ENCODE data around the gene FGFR2. TPM values are rescaled to one million over a fixed set of nuclear protein-coding genes. Genes with fewer than 3 reads are reported as not detected.

The FGFR2 gene
- total RNA-seq, 2 donors from 2014 or later: 56.0 to 78.1 TPM

GRCh38 chr10:121573538-121573941 lies 24.7 kb downstream of the FGFR2 start:
- intact Hi-C loops (cut with DNase I): no loop called here
- Histone ChIP-seq H3K4me1 (peaks cover 35% of the 10 kb centered on the region), H3K27ac (no peak overlapping the region), H3K9me3 (no peaks in the 10 kb centered on the region), H3K27me3 (no peaks in the 10 kb centered on the region), H3K4me3 (no peak overlapping the region), H3K36me3 (replicated peaks in 1 of 2; ENCODE audit: insufficient read depth in 1 of 2, low read depth in 2 of 2) (no peaks in the 10 kb centered on the region)
- no peak for DNase-seq
- 60 to 66% methylated on average over 8 of the region's 8 CpGs for WGBS, 2 donors
- no peak for ATAC-seq
- TF ChIP-seq POLR2A (IDR thresholded peaks at IDR 0.05): no peak
- no peak for TF ChIP-seq CTCF (IDR thresholded peaks at IDR 0.05)

- Histone ChIP-seq H3K4me3 (no peak overlapping the region), H3K4me1 (peaks cover 30% of the 10 kb centered on the region), H3K36me3 (replicated peaks in 1 of 2; ENCODE audit: insufficient read depth in 1 of 2, low read depth in 2 of 2) (no peaks in the 10 kb centered on the region), H3K27me3 (no peaks in the 10 kb centered on the region), H3K9me3 (no peaks in the 10 kb centered on the region), H3K27ac (no peak overlapping the region)
- TF ChIP-seq POLR2A (IDR thresholded peaks at IDR 0.05) (no peak), CTCF (IDR thresholded peaks at IDR 0.05) (no peak)
- 23 to 30% methylated on average over 14 of the region's 14 CpGs for WGBS, 2 donors
- ATAC-seq (no peak), DNase-seq (no peak)
- intact Hi-C loops (cut with DNase I): no loop called here
Measured at GRCh38 chr10:121572859-121573537, 25.2 kb downstream of the FGFR2 start.

GRCh38 chr10:121570315-121570714 lies 27.9 kb downstream of the FGFR2 start:
- TF ChIP-seq POLR2A (IDR thresholded peaks at IDR 0.05): no peak
- TF ChIP-seq CTCF (IDR thresholded peaks at IDR 0.05): no peak
- H3K27me3 ChIP-seq: no peaks in the 10 kb centered on the region
- DNase-seq (no peak), ATAC-seq (no peak)
- H3K36me3 ChIP-seq (replicated peaks in 1 of 2; ENCODE audit: insufficient read depth in 1 of 2, low read depth in 2 of 2): no peaks in the 10 kb centered on the region
- H3K4me1 ChIP-seq: peaks cover 22% of the 10 kb centered on the region
- H3K27ac ChIP-seq: peak overlapping the region in 1 of 4 donors; percentile 2
- no peak overlapping the region for H3K4me3 ChIP-seq
- H3K9me3 ChIP-seq: no peaks in the 10 kb centered on the region
- intact Hi-C loops (cut with DNase I): no loop called here
- WGBS, 2 donors: 48 to 55% methylated on average over 4 to 5 of the region's 5 CpGs

- intact Hi-C loops (cut with DNase I): no loop called here
- TF ChIP-seq POLR2A (IDR thresholded peaks at IDR 0.05) (no peak), CTCF (IDR thresholded peaks at IDR 0.05) (no peak)
- Histone ChIP-seq H3K27ac (peak overlapping the region in 1 of 4 donors; percentile 25), H3K4me3 (no peak overlapping the region), H3K27me3 (no peaks in the 10 kb centered on the region), H3K36me3 (replicated peaks in 1 of 2; ENCODE audit: insufficient read depth in 1 of 2, low read depth in 2 of 2) (no peaks in the 10 kb centered on the region), H3K9me3 (no peaks in the 10 kb centered on the region), H3K4me1 (peaks cover 18% of the 10 kb centered on the region)
- ATAC-seq: no peak
- 29 to 40% methylated on average over 2 of the region's 2 CpGs for WGBS, 2 donors
- no peak for DNase-seq
Measured at GRCh38 chr10:121568275-121568674, 30.0 kb downstream of the FGFR2 start.

GRCh38 chr10:121567569-121567968 lies 30.7 kb downstream of the FGFR2 start:
- Histone ChIP-seq H3K4me1 (peaks cover 12% of the 10 kb centered on the region), H3K36me3 (replicated peaks in 1 of 2; ENCODE audit: insufficient read depth in 1 of 2, low read depth in 2 of 2) (no peaks in the 10 kb centered on the region), H3K27ac (no peak overlapping the region), H3K4me3 (no peak overlapping the region), H3K27me3 (no peaks in the 10 kb centered on the region), H3K9me3 (no peaks in the 10 kb centered on the region)
- ATAC-seq: no peak
- 71 to 82% methylated on average over 8 of the region's 8 CpGs for WGBS, 2 donors
- intact Hi-C loops (cut with DNase I): no loop called here
- no peak for DNase-seq
- TF ChIP-seq POLR2A (IDR thresholded peaks at IDR 0.05) (no peak), CTCF (IDR thresholded peaks at IDR 0.05) (no peak)
